ENCODE results near the gene KCTD17.
"Not testable (repeated sequence)": the region's sequence is repeated elsewhere in the genome, so short reads cannot be mapped to it uniquely, and the experiment has no call there.

The KCTD17 gene

GRCh38 chr22:37060801-37061610 is 9.5 kb downstream of the KCTD17 start:
- DNase-seq (ENCODE audit: low read depth), result no peak

GRCh38 chr22:37061611-37062375 is 10.3 kb downstream of the KCTD17 start:
- DNase-seq (ENCODE audit: low read depth), result no peak

GRCh38 chr22:37062376-37062675 is 10.8 kb downstream of the KCTD17 start:
- no peak for DNase-seq (ENCODE audit: low read depth)

GRCh38 chr22:37062702-37063381 is 11.3 kb downstream of the KCTD17 start:
- no peak for DNase-seq (ENCODE audit: low read depth)

- DNase-seq (ENCODE audit: low read depth), result no peak
Observed at GRCh38 chr22:37063431-37064420, 12.2 kb downstream of the KCTD17 start.

- no peak for DNase-seq (ENCODE audit: low read depth)
Observed at GRCh38 chr22:37064553-37064952, 13.0 kb downstream of the KCTD17 start.

GRCh38 chr22:37065180-37065579 is 13.6 kb downstream of the KCTD17 start:
- DNase-seq (ENCODE audit: low read depth), result no peak

- DNase-seq (ENCODE audit: low read depth), result no peak
Observed at GRCh38 chr22:37065961-37066360, 14.4 kb downstream of the KCTD17 start.

GRCh38 chr22:37067428-37067827 is 15.9 kb downstream of the KCTD17 start:
- no peak for DNase-seq (ENCODE audit: low read depth)

- no peak for DNase-seq (ENCODE audit: low read depth)
Observed at GRCh38 chr22:37068859-37069258, 17.3 kb downstream of the KCTD17 start.

GRCh38 chr22:37069319-37069718 is 17.8 kb downstream of the KCTD17 start:
- no peak for DNase-seq (ENCODE audit: low read depth)

- no peak for DNase-seq (ENCODE audit: low read depth)
Observed at GRCh38 chr22:37069719-37070118, 18.2 kb downstream of the KCTD17 start.

- no peak for DNase-seq (ENCODE audit: low read depth)
Observed at GRCh38 chr22:37070334-37070733, 18.8 kb downstream of the KCTD17 start.

GRCh38 chr22:37070744-37071143 is 19.2 kb downstream of the KCTD17 start:
- no peak for DNase-seq (ENCODE audit: low read depth)

GRCh38 chr22:37071850-37072592 is 20.5 kb downstream of the KCTD17 start:
- DNase-seq (ENCODE audit: low read depth), result not testable (repeated sequence)

- no peak for DNase-seq (ENCODE audit: low read depth)
Observed at GRCh38 chr22:37072673-37073072, 21.1 kb downstream of the KCTD17 start.

GRCh38 chr22:37074537-37074936 is 23.0 kb downstream of the KCTD17 start:
- DNase-seq (ENCODE audit: low read depth), result no peak

- DNase-seq (ENCODE audit: low read depth), result no peak
Observed at GRCh38 chr22:37075046-37075445, 23.5 kb downstream of the KCTD17 start.

- no peak for DNase-seq (ENCODE audit: low read depth)
Observed at GRCh38 chr22:37075822-37076433, 24.4 kb downstream of the KCTD17 start.

GRCh38 chr22:37077802-37078448 is 26.4 kb downstream of the KCTD17 start:
- peak; percentile 87 for DNase-seq (ENCODE audit: low read depth)

All from activated T-cell treated with anti-CD3 and anti-CD28 coated beads for 1 hour (primary cell).